Activated T-helper 2 cell treated with anti-CD3 and anti-CD28 coated beads, Interferon-gamma antibody, Interleukin-2, Interleukin-4, amounts not matched to agents 10 μg/mL and 5 μg/mL and 100 μg/mL, durations not matched to agents 14 hours and 24 hours and 36 hours (primary cell): ENCODE data around the gene NOTO. TPM values are rescaled to one million over a fixed set of nuclear protein-coding genes. Genes with fewer than 3 reads are reported as not detected.
A peak's percentile ranks its signal among the peaks of the same experiment; 100 is the strongest.

Experiments used
- DNase-seq: peaks from one replicate; pipeline ENCODE4 v3.0.0; 2021; ENCODE audit warnings: low spot score
- H3K27ac Mint-ChIP-seq: one replicate; pipeline ENCODE4 v1.8.0; 2021; ENCODE audit warnings: mixed read lengths
- H3K27me3 Mint-ChIP-seq: one replicate; pipeline ENCODE4 v1.8.0; 2021; ENCODE audit warnings: low read depth, mixed read lengths
- H3K36me3 Mint-ChIP-seq: one replicate; pipeline ENCODE4 v1.8.0; 2021; ENCODE audit warnings: low read depth, mixed read lengths
- H3K4me1 Mint-ChIP-seq: one replicate; pipeline ENCODE4 v1.8.0; 2021; ENCODE audit warnings: low read depth, mixed read lengths
- H3K4me3 Mint-ChIP-seq: one replicate; pipeline ENCODE4 v1.8.0; 2021; ENCODE audit warnings: low read depth, mild to moderate bottlenecking, moderate library complexity, mixed read lengths
- H3K9me3 Mint-ChIP-seq: one replicate; pipeline ENCODE4 v1.8.0; 2021; ENCODE audit warnings: mixed read lengths
- intact Hi-C: fragments of 100-400 bp; cut with micrococcal nuclease; formaldehyde crosslinking; loops from one replicate; pipeline ENCODE4 v1.15.1; 2023
- total RNA-seq: library from RNA; stranded (reverse); gene quantifications from 2 replicates; pipeline ENCODE4 v1.2.3, GENCODE V29; 2022

Gene NOTO
- total RNA-seq, 1 donor from 2014 or later: not detected

- H3K27me3 Mint-ChIP-seq: peaks cover 21% of the 10 kb centered on the region
- H3K4me1 Mint-ChIP-seq: peaks cover 22% of the 10 kb centered on the region
- intact Hi-C loops: loop anchor here (5.0 kb wide), 1 partner anchor 82 kb away; the partner anchor contains the start of gene EGR4
- no peaks in the 10 kb centered on the region for H3K36me3 Mint-ChIP-seq
- no peak for DNase-seq
- H3K4me3 Mint-ChIP-seq: no peak overlapping the region
- H3K9me3 Mint-ChIP-seq: no peaks in the 10 kb centered on the region
- no peak overlapping the region for H3K27ac Mint-ChIP-seq
Observed at GRCh38 chr2:73210696-73211095, 8.3 kb downstream of the NOTO start.

GRCh38 chr2:73212098-73212447, 9.7 kb downstream of the NOTO start:
- Mint-ChIP-seq H3K36me3 (no peaks in the 10 kb centered on the region), H3K4me3 (no peak overlapping the region), H3K27me3 (peaks cover 18% of the 10 kb centered on the region), H3K9me3 (no peaks in the 10 kb centered on the region), H3K4me1 (peaks cover 24% of the 10 kb centered on the region), H3K27ac (no peak overlapping the region)
- intact Hi-C loops: loop anchor here (1.0 to 5.0 kb wide), 2 partner anchors 35 to 80 kb away; partner anchors contain the start of gene EGR4
- no peak for DNase-seq

- H3K9me3 Mint-ChIP-seq: no peaks in the 10 kb centered on the region
- peaks cover 26% of the 10 kb centered on the region for H3K4me1 Mint-ChIP-seq
- intact Hi-C loops: loop anchor here (1.0 to 5.0 kb wide), 2 partner anchors 35 to 80 kb away; partner anchors contain the start of gene EGR4
- no peak overlapping the region for H3K27ac Mint-ChIP-seq
- H3K27me3 Mint-ChIP-seq: peaks cover 17% of the 10 kb centered on the region
- H3K4me3 Mint-ChIP-seq: no peak overlapping the region
- peak; percentile 64 for DNase-seq
- H3K36me3 Mint-ChIP-seq: no peaks in the 10 kb centered on the region
Observed at GRCh38 chr2:73212448-73213176, 10.2 kb downstream of the NOTO start.

GRCh38 chr2:73214120-73215035, 12.0 kb downstream of the NOTO start, which contains the start of gene SMYD5:
Gene SMYD5, plus strand, starts transcription at chr2:73214245. Its CDS starts 22 bp downstream, at chr2:73214267.
- H3K4me1 Mint-ChIP-seq: peaks cover 26% of the 10 kb centered on the region
- intact Hi-C loops: loop anchor here (1.0 to 5.0 kb wide), 5 partner anchors 19 to 172 kb away; partner anchors contain the start of genes EGR4, PRADC1 and SFXN5
- H3K9me3 Mint-ChIP-seq: no peaks in the 10 kb centered on the region
- H3K4me3 Mint-ChIP-seq: peak within 1 kb of the TSS; percentile 100
- DNase-seq: peak; percentile 86
- peaks cover 9% of the 10 kb centered on the region for H3K27me3 Mint-ChIP-seq
- no peaks in the 10 kb centered on the region for H3K36me3 Mint-ChIP-seq
- H3K27ac Mint-ChIP-seq: peak within 1 kb of the TSS; percentile 96

GRCh38 chr2:73215254-73215653, 12.9 kb downstream of the NOTO start:
- no peak for DNase-seq
- no peaks in the 10 kb centered on the region for H3K9me3 Mint-ChIP-seq
- intact Hi-C loops: loop anchor here (2.0 kb wide), 1 partner anchor 144 kb away; the partner anchor contains the start of gene SFXN5
- H3K4me3 Mint-ChIP-seq: peak overlapping the region; percentile 100
- H3K27ac Mint-ChIP-seq: peak overlapping the region; percentile 52
- peaks cover 6% of the 10 kb centered on the region for H3K36me3 Mint-ChIP-seq
- peaks cover 26% of the 10 kb centered on the region for H3K4me1 Mint-ChIP-seq
- H3K27me3 Mint-ChIP-seq: peaks cover 1% of the 10 kb centered on the region

- Mint-ChIP-seq H3K36me3 (peaks cover 20% of the 10 kb centered on the region), H3K4me3 (no peak overlapping the region), H3K4me1 (peaks cover 26% of the 10 kb centered on the region), H3K27me3 (no peaks in the 10 kb centered on the region), H3K9me3 (no peaks in the 10 kb centered on the region), H3K27ac (no peak overlapping the region)
- DNase-seq: no peak
- intact Hi-C loops: no loop called here
Observed at GRCh38 chr2:73217160-73217559, 14.8 kb downstream of the NOTO start.

GRCh38 chr2:73217826-73218225, 15.5 kb downstream of the NOTO start:
- Mint-ChIP-seq H3K36me3 (peaks cover 22% of the 10 kb centered on the region), H3K4me3 (no peak overlapping the region), H3K9me3 (no peaks in the 10 kb centered on the region), H3K27me3 (no peaks in the 10 kb centered on the region), H3K27ac (no peak overlapping the region), H3K4me1 (peaks cover 23% of the 10 kb centered on the region)
- intact Hi-C loops: no loop called here
- DNase-seq: no peak

GRCh38 chr2:73218298-73218697, 15.9 kb downstream of the NOTO start:
- DNase-seq: no peak
- Mint-ChIP-seq H3K27ac (no peak overlapping the region), H3K36me3 (peaks cover 22% of the 10 kb centered on the region), H3K4me1 (peaks cover 20% of the 10 kb centered on the region), H3K27me3 (no peaks in the 10 kb centered on the region), H3K4me3 (no peak overlapping the region), H3K9me3 (no peaks in the 10 kb centered on the region)
- intact Hi-C loops: no loop called here

GRCh38 chr2:73223821-73224220, 21.4 kb downstream of the NOTO start:
- Mint-ChIP-seq H3K9me3 (no peaks in the 10 kb centered on the region), H3K36me3 (peaks cover 32% of the 10 kb centered on the region), H3K27me3 (no peaks in the 10 kb centered on the region), H3K27ac (no peak overlapping the region), H3K4me3 (no peak overlapping the region), H3K4me1 (peaks cover 2% of the 10 kb centered on the region)
- DNase-seq: no peak
- intact Hi-C loops: no loop called here

- no peak for DNase-seq
- H3K27me3 Mint-ChIP-seq: no peaks in the 10 kb centered on the region
- peaks cover 24% of the 10 kb centered on the region for H3K36me3 Mint-ChIP-seq
- no peak overlapping the region for H3K27ac Mint-ChIP-seq
- no peak overlapping the region for H3K4me3 Mint-ChIP-seq
- intact Hi-C loops: no loop called here
- peaks cover 2% of the 10 kb centered on the region for H3K4me1 Mint-ChIP-seq
- no peaks in the 10 kb centered on the region for H3K9me3 Mint-ChIP-seq
Observed at GRCh38 chr2:73225513-73226360, 23.4 kb downstream of the NOTO start.

- Mint-ChIP-seq H3K9me3 (no peaks in the 10 kb centered on the region), H3K4me1 (peaks cover 2% of the 10 kb centered on the region), H3K4me3 (no peak overlapping the region), H3K27me3 (no peaks in the 10 kb centered on the region), H3K36me3 (peaks cover 12% of the 10 kb centered on the region), H3K27ac (no peak overlapping the region)
- intact Hi-C loops: no loop called here
- no peak for DNase-seq
Observed at GRCh38 chr2:73227086-73227485, 24.7 kb downstream of the NOTO start.

GRCh38 chr2:73228631-73229030, 26.3 kb downstream of the NOTO start:
- Mint-ChIP-seq H3K27ac (no peak overlapping the region), H3K4me1 (peaks cover 7% of the 10 kb centered on the region), H3K36me3 (peaks cover 10% of the 10 kb centered on the region), H3K27me3 (no peaks in the 10 kb centered on the region), H3K4me3 (no peak overlapping the region), H3K9me3 (no peaks in the 10 kb centered on the region)
- no peak for DNase-seq
- intact Hi-C loops: no loop called here
